SK-N-MC (cell line): ENCODE measurements around the gene ELN.

ENCODE experiments used
- EZH2 ChIP-seq: fragments of 200-600 bp; sonication (generic); IDR thresholded peaks from one replicate; pipeline ENCODE4 v1.6.1; 2017; ENCODE audit warnings: antibody characterized with exemption
- POLR2AphosphoS5 ChIP-seq: IDR thresholded peaks from 2 replicates; pipeline ENCODE4 v1.6.1; 2012; ENCODE audit warnings: mild to moderate bottlenecking, low read depth, low read length, borderline replicate concordance

DNA sequence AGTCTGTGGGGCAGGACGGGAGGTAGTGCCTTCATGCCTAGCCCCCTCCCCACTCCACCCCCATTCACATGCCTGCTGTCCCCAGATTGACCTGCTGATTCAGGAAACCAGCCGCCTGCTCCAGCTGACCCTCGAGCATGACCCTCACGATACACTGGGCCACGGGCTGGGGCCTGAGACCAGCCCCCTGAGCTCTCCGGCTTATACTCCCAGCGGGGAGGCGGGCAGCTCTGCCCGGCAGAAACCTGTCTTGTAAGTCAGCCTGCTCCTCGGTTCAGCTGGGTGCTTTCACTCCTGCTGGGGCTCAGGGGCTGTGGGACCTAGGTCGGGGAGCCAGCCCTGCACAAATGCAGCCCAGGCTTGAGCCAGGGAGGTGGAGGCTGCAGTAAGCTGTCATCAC, 78.0 kb downstream of the ELN start:
- no peak for TF ChIP-seq POLR2AphosphoS5
- TF ChIP-seq EZH2 = no peak
